IPS-18c (cell line): Measurements from ENCODE around the gene TSPAN12.
"Not testable (repeated sequence)": the region's sequence is repeated elsewhere in the genome, so short reads cannot be mapped to it uniquely, and the experiment has no call there.

ENCODE experiments used
- H3K4me3 ChIP-seq: 2 replicates; pipeline ENCODE4 v1.7.0; 2013; ENCODE audit warnings: low read depth, mild to moderate bottlenecking, low read length, moderate library complexity; ENCODE audit not compliant: insufficient read depth
- H3K9me3 ChIP-seq: one replicate; pipeline ENCODE4 v1.6.1; 2013; ENCODE audit warnings: mild to moderate bottlenecking, low read length, moderate library complexity; ENCODE audit not compliant: control insufficient read depth, insufficient read depth

The TSPAN12 gene, protein sequence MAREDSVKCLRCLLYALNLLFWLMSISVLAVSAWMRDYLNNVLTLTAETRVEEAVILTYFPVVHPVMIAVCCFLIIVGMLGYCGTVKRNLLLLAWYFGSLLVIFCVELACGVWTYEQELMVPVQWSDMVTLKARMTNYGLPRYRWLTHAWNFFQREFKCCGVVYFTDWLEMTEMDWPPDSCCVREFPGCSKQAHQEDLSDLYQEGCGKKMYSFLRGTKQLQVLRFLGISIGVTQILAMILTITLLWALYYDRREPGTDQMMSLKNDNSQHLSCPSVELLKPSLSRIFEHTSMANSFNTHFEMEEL

GRCh38 chr7:120857588-120858573, at the start of gene TSPAN12:
Gene TSPAN12 (minus strand): TSS chr7:120858144. CDS start chr7:120856763, 1,381 bp downstream.
- H3K9me3 ChIP-seq, result no peaks in the 10 kb centered on the region
- peak within 1 kb of the TSS; percentile 82 for H3K4me3 ChIP-seq

DNA sequence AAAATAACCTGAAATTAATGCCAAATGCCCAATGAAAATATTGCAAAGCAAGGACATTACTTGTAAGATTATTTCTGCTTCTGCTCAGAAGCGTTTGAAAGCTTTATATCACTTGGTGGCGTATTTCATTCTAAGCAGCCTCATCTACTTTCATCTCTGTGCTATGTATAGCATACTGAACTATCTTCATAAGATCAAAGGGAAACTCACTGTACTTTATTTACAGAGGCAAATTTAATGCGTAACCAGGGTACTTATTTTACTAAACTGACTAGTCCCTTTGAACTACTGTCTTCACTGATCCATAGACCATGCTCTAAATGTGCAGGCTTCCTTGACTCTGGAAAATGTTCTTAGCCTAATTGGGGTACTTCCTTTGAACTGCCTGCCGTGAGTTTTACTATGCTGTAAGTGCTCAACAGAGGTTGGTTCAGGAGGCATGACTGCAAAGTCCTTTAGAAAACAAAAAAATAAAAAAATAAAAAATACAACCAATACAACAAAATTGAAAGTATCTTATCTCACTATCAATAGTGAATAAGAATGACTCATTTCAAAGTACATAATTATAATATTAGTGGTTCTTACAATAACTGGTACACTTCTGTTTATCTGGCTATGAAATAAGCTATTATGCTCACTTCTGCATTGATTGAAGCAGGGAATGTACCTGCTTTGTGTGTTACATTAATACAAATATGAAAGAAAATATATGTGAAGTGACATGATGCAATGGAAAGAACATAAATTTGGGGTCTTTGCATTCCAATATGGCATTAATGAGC, 41.0 kb upstream of the TSPAN12 start:
- Histone ChIP-seq H3K4me3 (no peak overlapping the region), H3K9me3 (peaks cover 16% of the 10 kb centered on the region)

DNA sequence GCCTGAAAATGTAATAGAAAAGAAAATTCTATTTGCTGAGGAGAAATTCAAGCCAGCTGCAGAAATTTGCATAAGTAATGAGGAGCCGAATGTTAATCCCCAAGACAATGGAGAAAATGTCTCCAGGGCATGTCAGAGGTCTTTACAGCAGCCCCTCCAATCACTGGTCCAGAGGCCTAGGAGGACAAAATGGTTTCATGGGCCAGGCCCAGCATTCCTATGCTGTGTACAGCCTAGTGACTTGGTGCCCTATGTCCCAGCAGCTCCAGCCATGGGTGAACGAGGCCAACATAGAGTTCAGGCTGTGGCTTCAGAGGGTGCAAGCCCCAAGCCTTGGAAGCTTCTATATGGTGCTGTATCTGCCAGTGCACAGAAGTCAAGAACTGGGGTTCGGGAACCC, 37.3 kb upstream of the TSPAN12 start:
- H3K9me3 ChIP-seq, H3K4me3 ChIP-seq: not testable (repeated sequence)

GRCh38 chr7:120885602-120886001, 27.7 kb upstream of the TSPAN12 start:
- not testable (repeated sequence) for H3K9me3 ChIP-seq, H3K4me3 ChIP-seq

GRCh38 chr7:120877701-120878100, 19.8 kb upstream of the TSPAN12 start:
- no peaks in the 10 kb centered on the region for H3K9me3 ChIP-seq
- H3K4me3 ChIP-seq, result no peak overlapping the region

DNA sequence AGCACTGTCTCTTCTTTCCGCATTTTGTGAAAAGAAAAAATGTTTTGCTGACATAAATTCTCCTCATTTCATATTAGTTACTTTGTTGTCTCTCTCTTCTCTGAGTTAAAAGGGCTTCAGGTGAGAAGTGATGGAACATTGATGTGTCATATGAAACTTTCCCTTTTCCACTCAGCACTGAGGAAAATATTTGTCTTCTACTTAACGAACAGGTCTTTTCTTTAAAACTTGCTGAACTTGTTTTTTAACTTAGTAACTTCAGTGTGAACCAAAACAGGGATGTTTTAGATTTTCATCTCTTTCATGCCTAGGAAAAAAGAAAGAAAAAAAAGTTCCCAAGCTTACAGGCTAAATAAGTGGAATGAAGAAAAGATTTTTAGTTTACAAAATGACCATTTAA, 19.0 kb upstream of the TSPAN12 start:
- H3K9me3 ChIP-seq, result no peaks in the 10 kb centered on the region
- no peak overlapping the region for H3K4me3 ChIP-seq

- no peaks in the 10 kb centered on the region for H3K9me3 ChIP-seq
These were observed 16.8 kb upstream of the TSPAN12 start for GRCh38 chr7:120874722-120875121.

GRCh38 chr7:120874016-120874415, 16.1 kb upstream of the TSPAN12 start:
- H3K9me3 ChIP-seq, result no peaks in the 10 kb centered on the region
- no peak overlapping the region for H3K4me3 ChIP-seq

More at GRCh38 chr7:120874722-120875121, 16.8 kb upstream of the TSPAN12 start:
- H3K4me3 ChIP-seq, result no peak overlapping the region

- no peak overlapping the region for H3K4me3 ChIP-seq
These were observed 15.5 kb upstream of the TSPAN12 start for GRCh38 chr7:120873401-120873800.

GRCh38 chr7:120869700-120870099, 11.8 kb upstream of the TSPAN12 start:
- no peak overlapping the region for H3K4me3 ChIP-seq
- no peaks in the 10 kb centered on the region for H3K9me3 ChIP-seq

More at GRCh38 chr7:120873401-120873800, 15.5 kb upstream of the TSPAN12 start:
- H3K9me3 ChIP-seq, result no peaks in the 10 kb centered on the region

DNA sequence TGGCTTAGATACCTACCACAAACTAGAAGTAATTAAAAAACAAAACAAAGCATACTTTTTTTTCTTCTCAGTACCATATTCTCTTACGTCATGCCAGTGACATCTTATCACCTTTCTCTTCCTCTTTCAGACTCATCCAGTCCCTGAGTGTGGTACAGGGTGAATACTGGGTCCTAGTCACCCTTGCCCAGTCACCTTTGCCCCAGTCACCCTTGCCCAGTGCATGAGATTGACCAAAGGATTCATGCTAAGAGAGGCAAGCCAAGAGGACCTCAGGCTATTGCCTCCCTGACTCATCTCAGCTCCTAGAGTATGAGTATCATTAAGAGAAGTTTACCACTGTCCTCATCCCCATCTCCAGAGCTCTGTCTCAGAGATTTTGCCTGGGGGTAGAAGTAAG, 10.0 kb upstream of the TSPAN12 start:
- Histone ChIP-seq H3K4me3 (no peak overlapping the region), H3K9me3 (no peaks in the 10 kb centered on the region)

- Histone ChIP-seq H3K9me3 (no peaks in the 10 kb centered on the region), H3K4me3 (no peak overlapping the region)
These were observed 7.4 kb upstream of the TSPAN12 start for GRCh38 chr7:120865191-120865981.

GRCh38 chr7:120864141-120864900, 6.4 kb upstream of the TSPAN12 start:
- H3K4me3 ChIP-seq, result no peak overlapping the region
- H3K9me3 ChIP-seq, result no peaks in the 10 kb centered on the region

- Histone ChIP-seq H3K9me3 (no peaks in the 10 kb centered on the region), H3K4me3 (no peak overlapping the region)
These were observed 5.1 kb upstream of the TSPAN12 start for GRCh38 chr7:120862987-120863590.

DNA sequence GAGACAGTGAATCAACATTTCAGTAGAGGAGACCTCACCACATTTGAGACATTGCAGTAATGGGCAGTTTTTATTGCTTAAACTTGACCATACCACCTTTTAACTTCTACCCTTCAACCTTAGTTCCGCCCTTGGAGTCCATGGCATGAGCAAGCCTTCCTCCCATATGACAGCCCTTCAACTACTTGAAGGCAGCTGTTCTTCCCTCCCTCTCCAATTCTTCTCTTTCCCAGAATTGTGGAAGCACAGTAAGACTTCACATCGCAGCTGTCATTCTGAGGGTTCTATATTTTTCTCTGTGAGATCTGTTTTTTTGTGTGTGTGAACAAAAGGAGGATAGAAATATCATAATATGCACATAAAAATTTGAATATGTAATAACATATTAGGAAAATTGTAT, 2.2 kb upstream of the TSPAN12 start:
- Histone ChIP-seq H3K4me3 (no peak overlapping the region), H3K9me3 (no peaks in the 10 kb centered on the region)

GRCh38 chr7:120859459-120859858, 1.5 kb upstream of the TSPAN12 start:
- Histone ChIP-seq H3K9me3 (no peaks in the 10 kb centered on the region), H3K4me3 (no peak overlapping the region)
